K562 (cell line): ENCODE measurements around the gene FFAR1. TPM values are rescaled to one million over a fixed set of nuclear protein-coding genes. Genes with fewer than 3 reads are reported as not detected.

Source experiments
- ARID3B ChIP-seq: fragments of 250-450 bp; sonication (Bioruptor Pico); IDR thresholded peaks from 2 replicates; pipeline ENCODE4 v1.4.0; 2020; ENCODE audit warnings: borderline replicate concordance
- CTBP1 ChIP-seq: fragments of 450-650 bp; IDR thresholded peaks from 2 replicates; pipeline ENCODE4 v1.6.1; 2016; ENCODE audit warnings: borderline replicate concordance
- GTF2B ChIP-seq: IDR thresholded peaks from 2 replicates; pipeline ENCODE4 v1.6.1; 2011; ENCODE audit not compliant: insufficient read length; ENCODE audit errors: extremely low read depth
- IFI16 ChIP-seq: fragments of 250-450 bp; sonication (Bioruptor Pico); IDR thresholded peaks from 2 replicates; pipeline ENCODE4 v2.1.2; 2022; ENCODE audit warnings: mild to moderate bottlenecking, inconsistent platforms
- KDM1A ChIP-seq, 2 experiments: fragments of 450-650 bp; IDR thresholded peaks; 2 replicates each; pipeline ENCODE4 v1.6.1; 2016; ENCODE audit warnings: mild to moderate bottlenecking in 2 of 2
- L3MBTL2 ChIP-seq: fragments of 450-650 bp; IDR thresholded peaks from 2 replicates; pipeline ENCODE4 v1.6.1; 2016; ENCODE audit warnings: mild to moderate bottlenecking, moderate library complexity
- MCM7 ChIP-seq, 2 experiments: fragments of 450-650 bp; IDR thresholded peaks; 2 replicates each; pipeline ENCODE4 v1.6.1; 2016 to 2018
- MLLT1 ChIP-seq, 2 experiments: fragments of 450-650 bp; IDR thresholded peaks; 2 replicates each; pipeline ENCODE4 v1.6.1; 2016
- NFIX ChIP-seq: fragments of 250-450 bp; sonication (Bioruptor Pico); IDR thresholded peaks from 2 replicates; pipeline ENCODE4 v1.4.0; 2020; ENCODE audit warnings: low read depth, mild to moderate bottlenecking, moderate library complexity
- NR2C2 ChIP-seq, 2 experiments: fragments of 200-800 bp in 1 of 2; sonication (Bioruptor generic) in 1 of 2; sonication (generic) in 1 of 2; formaldehyde crosslinking in 1 of 2; IDR thresholded peaks; 2 replicates each; pipeline versions ENCODE4 v1.6.1 to v1.8.0; 2016 to 2022; ENCODE audit warnings: mild to moderate bottlenecking in 1 of 2, missing compliant biosample characterization in 1 of 2, missing genetic modification characterization in 1 of 2, missing genetic modification reagents in 1 of 2
- THRB ChIP-seq: fragments of 450-650 bp; formaldehyde crosslinking; conservative IDR thresholded peaks from 2 replicates; pipeline ENCODE4 v1.4.0; 2022; ENCODE audit warnings: mild to moderate bottlenecking, missing genetic modification characterization
- ZBTB11 ChIP-seq, 3 experiments: fragments of 200-800 bp in 1 of 3; fragments of 250-450 bp in 1 of 3; fragments of 450-650 bp in 1 of 3; sonication (Bioruptor Pico) in 1 of 3; sonication (Bioruptor generic) in 1 of 3; formaldehyde crosslinking in 1 of 3; IDR thresholded peaks; 2 replicates each; pipeline versions ENCODE4 v1.6.1 to v1.8.0; 2016 to 2022; ENCODE audit warnings: mild to moderate bottlenecking in 2 of 3, missing genetic modification characterization in 2 of 3, missing compliant biosample characterization in 1 of 3, moderate library complexity in 1 of 3
- ZNF184 ChIP-seq: sonication (generic); formaldehyde crosslinking; IDR thresholded peaks from 2 replicates; pipeline ENCODE4 v1.5.0; 2020; ENCODE audit warnings: missing genetic modification reagents
- ZNF280B ChIP-seq: fragments of 250-450 bp; sonication (Bioruptor Pico); IDR thresholded peaks from 2 replicates; pipeline ENCODE4 v1.5.1; 2021; ENCODE audit warnings: mild to moderate bottlenecking
- ZNF584 ChIP-seq: fragments of 200-800 bp; sonication (Bioruptor generic); IDR thresholded peaks from 2 replicates; pipeline ENCODE4 v1.6.1; 2016; ENCODE audit warnings: low read depth, mild to moderate bottlenecking, missing genetic modification characterization, missing compliant biosample characterization
- polyA plus RNA-seq, 8 experiments: library from polyadenylated mRNA; depleted of rRNA in 4 of 8; stranded (reverse) in 5 of 8; unstranded in 3 of 8; fragments of >200 nt; fragmentation: Nextera tagmentation in 2 of 8; fragmentation: Illumina TruSeq in 1 of 8; extraction: Ambion mirVana in 2 of 8; extraction: Trizol in 1 of 8; gene quantifications; 2 replicates each; pipeline versions ENCODE4 v1.2.1 to v1.2.3, GENCODE V29; 2011 to 2014; ENCODE audit warnings: inconsistent platforms in 1 of 8, missing spikeins in 1 of 8
- total RNA-seq, 7 experiments: library from RNA; depleted of rRNA in 6 of 7; stranded (reverse); fragments of >200 nt in 6 of 7; fragmentation: Illumina TruSeq in 2 of 7; extraction: Trizol in 2 of 7; gene quantifications; 2 replicates each; pipeline versions ENCODE4 v1.2.1 to v1.2.3, GENCODE V29; 2011 to 2021; ENCODE audit warnings: low replicate concordance in 1 of 7

The FFAR1 gene
- total and polyA plus RNA-seq, 9 of the 15 experiments (the other 6 are each of a cell fraction or from before 2014, with no cell fraction given), result not detected

- TF ChIP-seq ZBTB11 (CRISPR knock-in tag; IDR thresholded peaks at IDR 0.05) (no peak), NR2C2 (CRISPR knock-in tag; IDR thresholded peaks at IDR 0.05) (no peak), NR2C2 (tag; IDR thresholded peaks at IDR 0.05) (no peak), ZNF184 (CRISPR knock-in tag) (no peak), GTF2B (no peak), CTBP1 (peak; percentile 39; the same call in 1 of the 2 replicates), MCM7 (IDR thresholded peaks at IDR 0.05) (no peak), ZNF280B (CRISPR knock-in tag) (no peak), KDM1A (IDR thresholded peaks at IDR 0.05) (peak; percentile 65 to 87), THRB (CRISPR knock-in tag) (no peak), ZNF584 (no peak), L3MBTL2 (peak; percentile 71), IFI16 (CRISPR knock-in tag) (peak; percentile 25; the same call in 1 of the 2 replicates), ARID3B (no peak), MLLT1 (IDR thresholded peaks at IDR 0.05) (peak; percentile 8 to 25; a peak in 2 of 4 replicates), NFIX (CRISPR knock-in tag) (no peak)
Measured at GRCh38 chr19:35306473-35307246, 41.0 kb upstream of the FFAR1 start (continued).
